DMS114 treated with DMSO at 0.1 percent for 48 hours (cell line): Measurements from ENCODE around the gene C5orf24.
"Not testable (repeated sequence)": the region's sequence is repeated elsewhere in the genome, so short reads cannot be mapped to it uniquely, and the experiment has no call there.

Source experiments
- DNase-seq: peaks from one replicate; lab custom pipeline; 2025; ENCODE audit not compliant: unreplicated experiment; lab: John Stamatoyannopoulos, UW

Gene C5orf24

GRCh38 chr5:134856465-134856864 is 10.7 kb downstream of the C5orf24 start:
- DNase-seq, result not testable (repeated sequence)

- DNase-seq, result no peak
These were observed 11.6 kb downstream of the C5orf24 start for GRCh38 chr5:134857401-134857800.

GRCh38 chr5:134864707-134865106 is 18.9 kb downstream of the C5orf24 start:
- no peak for DNase-seq

GRCh38 chr5:134873494-134873893 is 27.7 kb downstream of the C5orf24 start:
- DNase-seq, result no peak

GRCh38 chr5:134873987-134874830 is 28.4 kb downstream of the C5orf24 start, which contains the start of gene TXNDC15:
Gene TXNDC15, plus strand, starts transcription at chr5:134874371. Its CDS starts 57 bp downstream, at chr5:134874428.
- DNase-seq, result peak; percentile 81

GRCh38 chr5:134874831-134875655 is 29.3 kb downstream of the C5orf24 start:
- peak; percentile 59 for DNase-seq

- DNase-seq, result no peak
These were observed 31.4 kb downstream of the C5orf24 start for GRCh38 chr5:134877159-134877558.

GRCh38 chr5:134878403-134878802 is 32.6 kb downstream of the C5orf24 start:
- DNase-seq, result no peak

GRCh38 chr5:134879456-134879855 is 33.7 kb downstream of the C5orf24 start:
- DNase-seq, result no peak

- not testable (repeated sequence) for DNase-seq
These were observed 35.2 kb downstream of the C5orf24 start for GRCh38 chr5:134880937-134881336.

- not testable (repeated sequence) for DNase-seq
These were observed 35.9 kb downstream of the C5orf24 start for GRCh38 chr5:134881711-134882110.

- DNase-seq, result no peak
These were observed 41.9 kb downstream of the C5orf24 start for GRCh38 chr5:134887593-134888159.

GRCh38 chr5:134889335-134889734 is 43.6 kb downstream of the C5orf24 start:
- DNase-seq, result no peak

- DNase-seq, result no peak
These were observed 45.7 kb downstream of the C5orf24 start for GRCh38 chr5:134891473-134891872.

GRCh38 chr5:134892282-134892681 is 46.5 kb downstream of the C5orf24 start:
- DNase-seq, result no peak

- DNase-seq, result no peak
These were observed 47.2 kb downstream of the C5orf24 start for GRCh38 chr5:134892926-134893325.

- DNase-seq, result no peak
These were observed 48.2 kb downstream of the C5orf24 start for GRCh38 chr5:134893748-134894505.

- DNase-seq, result no peak
These were observed 56.5 kb downstream of the C5orf24 start for GRCh38 chr5:134902071-134902801.

GRCh38 chr5:134904610-134905245 is 59.0 kb downstream of the C5orf24 start, which contains the start of gene PCBD2:
Gene PCBD2, plus strand, starts transcription at chr5:134905131. Its CDS starts 9 bp downstream, at chr5:134905140.
- DNase-seq, result peak; percentile 79
